Limb (tissue), 2 donors: Measurements from ENCODE around the gene COL18A1.

Experiments used
- DNase-seq, 2 donors: peaks; one replicate each; pipeline ENCODE4 v3.0.0-alpha.2; 2016; ENCODE audit errors: extremely low spot score in 2 of 2

COL18A1 gene

DNA sequence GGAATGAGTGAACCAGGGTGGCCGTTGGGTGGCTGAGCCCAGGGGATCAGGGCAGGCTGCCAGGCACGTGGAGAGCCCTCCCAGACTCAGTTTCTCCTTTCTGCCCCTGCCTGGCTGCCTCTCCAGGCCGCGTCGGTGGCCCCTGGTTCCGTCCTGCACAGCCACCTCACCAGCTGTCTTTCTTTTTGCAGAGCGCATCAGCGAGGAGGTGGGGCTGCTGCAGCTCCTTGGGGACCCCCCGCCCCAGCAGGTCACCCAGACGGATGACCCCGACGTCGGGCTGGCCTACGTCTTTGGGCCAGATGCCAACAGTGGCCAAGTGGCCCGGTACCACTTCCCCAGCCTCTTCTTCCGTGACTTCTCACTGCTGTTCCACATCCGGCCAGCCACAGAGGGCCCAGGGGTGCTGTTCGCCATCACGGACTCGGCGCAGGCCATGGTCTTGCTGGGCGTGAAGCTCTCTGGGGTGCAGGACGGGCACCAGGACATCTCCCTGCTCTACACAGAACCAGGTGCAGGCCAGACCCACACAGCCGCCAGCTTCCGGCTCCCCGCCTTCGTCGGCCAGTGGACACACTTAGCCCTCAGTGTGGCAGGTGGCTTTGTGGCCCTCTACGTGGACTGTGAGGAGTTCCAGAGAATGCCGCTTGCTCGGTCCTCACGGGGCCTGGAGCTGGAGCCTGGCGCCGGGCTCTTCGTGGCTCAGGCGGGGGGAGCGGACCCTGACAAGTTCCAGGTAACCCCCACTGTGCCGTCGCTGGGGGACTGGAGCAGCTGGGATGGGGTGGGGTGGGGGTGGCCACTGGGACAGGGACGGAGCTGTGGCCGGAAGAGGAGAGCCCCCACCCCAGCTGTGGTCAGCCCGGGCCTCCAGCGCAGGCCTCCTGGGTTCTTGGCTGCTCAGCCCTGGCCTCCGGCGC lies 63.3 kb downstream of the COL18A1 start:
- no peak for DNase-seq

DNA sequence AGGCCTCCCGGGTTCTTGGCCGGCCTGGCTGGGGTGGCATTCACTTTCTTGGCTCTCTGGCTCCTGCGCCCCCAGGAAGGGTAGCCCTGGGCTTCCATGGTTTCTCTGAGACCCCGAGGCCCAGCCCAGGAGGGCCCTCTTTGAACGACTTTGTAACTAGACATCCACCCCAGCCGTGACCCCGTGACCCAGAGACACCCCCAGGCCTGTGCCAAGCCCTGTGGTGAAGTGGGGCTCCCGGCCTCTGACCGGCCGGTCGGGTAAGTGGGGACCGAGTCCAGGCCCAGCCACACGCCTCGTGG lies 64.0 kb downstream of the COL18A1 start:
- DNase-seq = no peak

DNA sequence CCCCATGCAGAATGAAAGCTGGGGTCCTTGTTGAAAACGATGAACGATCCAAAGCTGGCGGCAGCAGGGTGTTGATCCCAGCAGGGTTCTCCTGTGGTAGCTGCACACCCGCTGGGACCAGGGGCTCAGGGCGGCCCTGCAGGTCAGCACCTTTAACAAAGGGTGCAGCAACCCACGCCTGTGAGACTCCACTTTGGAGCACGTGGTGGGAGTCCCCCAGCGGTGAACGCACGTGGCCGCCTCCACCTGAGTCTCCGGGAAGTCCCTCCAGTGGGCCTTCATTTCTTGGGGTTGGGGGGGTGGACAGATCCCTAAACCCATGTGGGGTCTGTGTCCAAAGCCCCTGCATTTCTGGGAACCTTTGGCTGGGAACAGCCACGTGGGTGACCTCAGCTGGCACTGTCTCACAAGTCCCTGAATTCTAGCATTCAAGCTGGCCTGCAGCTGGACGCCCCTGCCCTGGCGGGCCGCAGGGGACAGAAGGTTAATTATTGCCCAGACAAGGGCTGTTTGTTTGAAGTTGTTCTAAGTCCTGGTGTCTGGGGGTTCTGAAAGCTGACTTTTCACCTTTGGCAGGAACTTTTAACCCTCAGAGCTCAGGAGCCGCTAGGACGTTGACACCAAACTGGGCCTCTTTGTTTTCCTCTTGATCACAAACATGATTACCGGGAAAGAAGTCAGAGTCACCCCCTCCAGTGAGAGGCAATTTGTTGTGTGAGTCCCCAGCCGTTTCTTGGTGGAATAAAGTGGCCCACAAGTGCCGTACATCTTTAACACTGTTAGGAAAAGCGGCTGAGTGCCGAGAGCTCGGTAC lies 64.5 kb downstream of the COL18A1 start:
- DNase-seq = no peak

DNA sequence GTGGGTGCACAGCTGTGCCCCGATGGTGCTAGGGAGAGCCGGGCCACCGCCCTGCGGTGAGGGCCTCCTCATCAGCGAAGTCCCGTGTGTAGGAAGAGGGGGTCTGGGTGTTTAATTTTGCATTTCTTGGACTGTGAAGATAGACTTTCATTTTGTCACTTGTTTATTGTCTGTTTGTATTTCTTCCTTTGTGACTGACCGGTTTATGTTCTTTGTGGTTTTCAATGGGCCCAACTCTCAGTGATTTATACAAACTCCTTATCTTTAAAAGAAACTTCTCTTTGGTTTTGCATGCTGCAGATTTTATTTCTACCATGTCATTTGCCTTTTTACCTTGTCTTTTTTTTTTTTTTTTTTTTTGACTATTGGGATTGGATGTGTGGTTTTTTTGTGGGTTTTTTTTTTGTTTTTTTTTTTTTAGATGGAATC lies 65.1 kb downstream of the COL18A1 start:
- no peak for DNase-seq

DNA sequence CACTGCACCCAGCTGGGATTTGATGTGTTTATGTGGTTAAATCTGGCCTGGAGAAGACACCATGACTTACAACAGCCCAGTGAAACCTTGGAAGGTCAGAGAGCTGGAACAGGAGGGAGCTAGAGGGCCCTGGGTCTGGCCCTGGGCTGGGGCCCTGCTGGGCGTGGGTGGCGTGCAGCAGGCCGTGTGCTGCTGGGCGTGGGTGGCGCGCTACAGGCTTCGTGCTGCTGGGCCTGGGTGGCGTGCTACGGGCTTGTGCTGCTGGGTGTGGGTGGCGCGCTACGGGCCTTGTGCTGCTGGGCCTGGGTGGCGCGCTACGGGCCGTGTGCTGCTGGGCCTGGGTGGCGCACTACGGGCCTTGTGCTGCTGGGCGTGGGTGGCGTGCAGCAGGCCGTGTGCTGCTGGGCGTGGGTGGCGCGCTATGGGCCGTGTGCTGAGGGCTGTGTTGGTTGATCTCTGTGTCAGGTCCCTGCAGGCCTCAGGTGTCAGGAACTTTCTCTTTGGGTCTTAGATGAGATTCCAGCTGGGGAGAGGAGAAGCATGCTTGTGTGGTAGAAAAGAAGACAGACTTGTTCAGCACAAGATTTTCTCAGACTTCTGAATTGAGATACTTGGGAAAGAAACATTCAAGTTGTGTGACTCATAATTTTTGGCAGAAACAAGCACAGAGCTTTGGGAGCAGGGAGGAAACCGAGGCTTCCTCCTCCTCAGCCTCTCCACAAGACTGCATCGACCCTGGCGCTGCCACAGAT lies 66.0 kb downstream of the COL18A1 start:
- DNase-seq = no peak

DNA sequence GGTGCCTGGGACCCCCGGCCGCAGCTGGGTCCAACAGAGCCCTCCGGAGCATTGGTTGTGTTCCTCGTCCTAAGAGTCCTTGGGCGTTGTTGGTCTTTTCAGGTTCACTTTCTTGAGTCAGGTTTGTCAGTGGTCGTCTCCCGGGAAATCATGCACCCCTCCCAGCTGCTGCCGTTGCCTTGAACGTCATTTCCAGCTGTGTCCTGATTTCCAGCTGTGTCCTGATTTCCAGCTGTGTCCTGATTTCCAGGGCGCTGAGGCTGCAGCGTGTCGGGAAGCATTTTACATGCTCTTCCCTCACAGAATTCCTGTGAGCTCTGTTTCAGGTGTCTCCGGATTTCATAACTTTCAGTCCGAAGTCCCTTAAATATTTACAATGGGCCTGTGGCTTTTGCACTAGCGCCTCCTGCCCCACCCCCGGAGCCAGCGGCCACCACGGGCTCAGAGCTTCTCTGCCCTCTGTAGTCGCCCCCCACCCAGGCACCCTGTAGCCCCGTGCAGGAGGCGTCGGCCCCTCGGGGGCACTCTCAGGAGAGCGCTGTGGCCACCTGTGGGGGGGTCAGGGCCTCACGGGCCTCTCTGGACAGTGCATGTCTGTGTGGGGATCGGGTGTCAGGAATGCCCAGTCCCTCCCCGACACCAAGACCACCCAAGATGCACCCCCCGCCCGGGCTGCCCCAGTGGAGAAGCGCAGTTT lies 66.7 kb downstream of the COL18A1 start:
- DNase-seq = peak; percentile 70 to 75

- DNase-seq = no peak
Measured at GRCh38 chr21:45472445-45473365, 67.7 kb downstream of the COL18A1 start.

DNA sequence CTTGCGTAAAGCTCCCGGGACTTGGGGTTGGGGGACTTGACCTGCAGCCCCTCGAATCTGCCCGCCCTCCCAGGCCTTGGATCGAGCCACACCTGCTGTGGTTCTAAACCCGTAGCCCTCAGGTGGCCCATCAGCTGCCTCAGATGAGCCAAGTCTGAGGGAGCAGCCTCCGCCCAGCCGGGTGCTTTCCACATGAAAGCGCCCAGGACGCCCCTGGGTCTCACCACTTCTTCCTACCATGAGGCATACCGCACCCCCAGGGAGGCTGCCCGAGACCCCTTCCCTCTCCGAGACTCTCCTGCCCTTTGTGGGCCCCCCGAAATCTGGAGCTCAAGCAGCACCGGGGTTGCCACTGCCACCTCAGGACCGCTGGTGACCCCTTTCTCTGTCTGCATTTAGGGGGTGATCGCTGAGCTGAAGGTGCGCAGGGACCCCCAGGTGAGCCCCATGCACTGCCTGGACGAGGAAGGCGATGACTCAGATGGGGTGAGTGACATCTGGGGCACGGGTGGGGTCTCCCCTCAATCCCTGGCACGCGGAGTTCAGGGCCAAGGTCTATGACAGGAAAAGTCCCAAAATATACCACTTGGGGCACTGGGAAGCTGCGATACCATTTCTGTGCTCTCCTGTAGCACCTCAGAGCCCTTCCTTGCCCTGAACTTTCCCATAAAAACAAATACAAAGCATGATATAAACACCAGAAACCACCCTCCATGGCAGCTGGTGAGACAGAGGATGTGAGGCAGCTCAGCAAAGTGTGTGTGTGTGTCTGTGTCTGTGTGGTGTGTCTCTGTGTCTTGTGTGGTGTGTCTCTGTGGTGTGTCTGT lies 68.7 kb downstream of the COL18A1 start:
- DNase-seq = no peak

GRCh38 chr21:45474323-45474950 lies 69.5 kb downstream of the COL18A1 start:
- DNase-seq = no peak

DNA sequence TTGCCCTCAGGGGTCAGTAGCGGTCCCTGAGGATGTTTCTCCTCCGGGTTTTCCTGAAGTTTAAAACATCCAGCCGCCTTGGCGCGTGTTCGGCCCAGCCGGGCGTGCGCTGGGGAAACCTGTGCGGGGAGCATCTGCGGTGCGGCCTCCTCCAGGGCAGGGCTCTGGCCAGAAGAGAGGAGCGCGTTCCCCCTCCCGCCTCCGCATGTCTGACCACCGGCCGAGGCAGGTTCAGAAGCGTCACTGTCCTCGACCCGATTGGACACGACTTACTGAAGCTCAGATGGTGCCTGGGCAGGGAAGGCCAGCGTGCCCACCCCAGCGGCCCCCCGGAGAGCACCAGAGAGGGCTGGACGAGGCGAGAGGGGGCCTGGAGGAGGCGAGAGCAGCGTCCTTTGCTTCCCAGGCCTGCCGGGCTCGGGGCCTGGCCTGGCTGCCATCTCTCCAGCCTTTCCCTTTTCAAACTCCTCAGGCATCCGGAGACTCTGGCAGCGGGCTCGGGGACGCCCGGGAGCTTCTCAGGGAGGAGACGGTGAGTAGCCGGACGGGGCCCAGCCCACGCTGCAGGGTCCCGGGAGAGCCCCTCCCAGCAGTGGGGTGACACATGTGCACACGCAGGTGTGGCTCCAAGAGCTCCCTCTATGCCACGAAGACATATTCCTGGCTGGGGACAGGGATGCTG lies 70.2 kb downstream of the COL18A1 start:
- no peak for DNase-seq

DNA sequence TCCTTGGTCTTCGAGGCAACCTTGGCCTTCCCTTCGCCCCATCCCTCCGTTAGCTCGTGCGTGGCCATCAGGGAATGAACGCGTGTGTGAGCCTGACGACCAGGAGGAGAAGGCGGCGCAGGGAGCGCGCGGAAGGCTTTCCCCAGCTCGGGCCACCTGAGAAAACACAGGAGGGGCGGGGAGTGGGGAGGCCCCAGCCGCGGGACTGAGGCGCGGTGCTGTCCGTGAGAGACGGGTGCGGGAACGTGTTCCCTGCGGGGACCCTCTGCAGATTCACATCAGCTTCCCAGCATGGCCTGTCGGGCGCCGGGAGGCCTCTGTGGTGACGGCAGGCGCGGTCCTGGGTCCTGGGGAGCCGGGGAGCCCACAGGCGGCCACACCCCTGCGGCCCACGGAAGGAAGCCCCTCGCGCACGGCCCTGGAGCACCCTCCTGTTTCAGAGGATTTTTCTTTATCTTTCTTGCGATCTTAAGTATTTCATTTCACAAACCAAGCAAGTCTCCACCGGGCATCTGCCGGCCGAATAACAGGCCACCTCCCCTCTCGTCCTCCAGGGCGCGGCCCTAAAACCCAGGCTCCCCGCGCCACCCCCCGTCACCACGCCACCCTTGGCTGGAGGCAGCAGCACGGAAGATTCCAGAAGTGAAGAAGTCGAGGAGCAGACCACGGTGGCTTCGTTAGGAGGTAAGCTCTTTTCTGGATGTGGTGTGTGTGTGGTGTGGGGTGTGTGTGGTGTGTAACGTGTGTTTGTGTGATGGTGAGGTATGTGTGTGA lies 71.0 kb downstream of the COL18A1 start:
- no peak for DNase-seq

- no peak for DNase-seq
Measured at GRCh38 chr21:45476582-45476981, 71.6 kb downstream of the COL18A1 start.

DNA sequence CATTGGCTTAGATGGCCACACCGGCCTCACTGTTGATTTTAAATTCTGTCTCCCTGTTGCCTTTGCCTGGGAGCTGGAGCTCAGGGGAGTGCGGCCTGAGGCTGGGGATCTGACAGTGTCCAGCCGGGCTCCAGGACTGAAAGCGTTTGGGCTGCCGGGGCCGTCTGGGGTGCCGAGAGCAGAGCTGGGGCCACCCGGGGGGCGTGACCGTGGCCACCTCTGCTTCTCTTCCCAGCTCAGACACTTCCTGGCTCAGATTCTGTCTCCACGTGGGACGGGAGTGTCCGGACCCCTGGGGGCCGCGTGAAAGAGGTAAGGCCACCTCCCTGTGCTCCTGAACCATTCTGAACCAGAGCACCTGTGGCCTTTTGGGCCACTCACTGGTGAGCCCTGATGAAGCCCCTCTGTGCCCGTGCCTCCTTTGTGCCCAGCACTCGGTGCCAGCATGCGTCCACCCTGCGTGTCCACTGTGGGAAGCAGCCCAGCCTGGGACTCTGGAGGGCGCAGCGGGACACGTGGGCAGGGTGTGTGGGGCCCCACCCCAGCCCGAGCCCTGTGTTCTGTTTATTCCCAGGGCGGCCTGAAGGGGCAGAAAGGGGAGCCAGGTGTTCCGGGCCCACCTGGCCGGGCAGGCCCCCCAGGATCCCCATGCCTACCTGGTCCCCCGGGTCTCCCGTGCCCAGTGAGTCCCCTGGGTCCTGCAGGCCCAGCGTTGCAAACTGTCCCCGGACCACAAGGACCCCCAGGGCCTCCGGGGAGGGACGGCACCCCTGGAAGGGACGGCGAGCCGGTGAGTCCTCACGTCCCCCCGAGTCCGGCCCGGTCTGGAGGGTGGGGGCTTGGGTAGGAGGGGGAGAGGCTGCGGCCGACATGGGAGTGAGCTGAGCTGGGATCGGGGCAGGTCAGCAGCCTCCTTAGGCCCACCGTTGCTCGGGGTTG lies 72.5 kb downstream of the COL18A1 start:
- no peak for DNase-seq

DNA sequence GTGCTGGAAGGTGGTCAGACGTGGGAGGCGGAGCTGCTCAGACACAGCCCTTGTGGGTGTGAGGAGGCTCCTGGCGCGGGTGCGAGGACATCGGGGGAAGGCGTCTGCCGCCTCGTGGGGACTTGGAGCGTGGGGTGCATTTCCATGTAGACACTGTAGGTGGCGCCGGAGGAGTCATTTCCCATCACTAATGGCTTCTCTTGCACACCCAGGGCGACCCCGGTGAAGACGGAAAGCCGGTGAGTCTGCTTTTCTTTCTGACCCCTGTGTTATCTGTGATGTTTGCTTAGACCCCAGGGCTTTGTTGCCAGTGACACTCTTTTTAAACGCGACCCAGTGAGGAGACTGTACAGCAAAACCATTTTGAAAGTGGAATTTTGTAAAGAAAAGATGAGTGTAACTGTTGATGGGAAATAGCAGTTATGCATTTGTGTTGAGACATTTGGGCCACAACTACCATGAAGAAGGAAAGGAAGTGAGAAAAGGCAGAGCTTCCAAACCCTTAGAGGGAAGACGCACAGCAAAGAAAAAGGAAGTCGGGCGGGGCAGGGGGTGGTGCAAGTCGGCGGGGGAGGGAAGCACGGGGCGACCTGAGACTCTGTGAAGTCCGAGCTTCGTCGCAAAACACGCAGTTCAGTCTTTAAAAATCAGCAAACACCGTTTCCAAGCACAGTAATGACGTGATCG lies 73.3 kb downstream of the COL18A1 start:
- peak; percentile 51 to 81 for DNase-seq

DNA sequence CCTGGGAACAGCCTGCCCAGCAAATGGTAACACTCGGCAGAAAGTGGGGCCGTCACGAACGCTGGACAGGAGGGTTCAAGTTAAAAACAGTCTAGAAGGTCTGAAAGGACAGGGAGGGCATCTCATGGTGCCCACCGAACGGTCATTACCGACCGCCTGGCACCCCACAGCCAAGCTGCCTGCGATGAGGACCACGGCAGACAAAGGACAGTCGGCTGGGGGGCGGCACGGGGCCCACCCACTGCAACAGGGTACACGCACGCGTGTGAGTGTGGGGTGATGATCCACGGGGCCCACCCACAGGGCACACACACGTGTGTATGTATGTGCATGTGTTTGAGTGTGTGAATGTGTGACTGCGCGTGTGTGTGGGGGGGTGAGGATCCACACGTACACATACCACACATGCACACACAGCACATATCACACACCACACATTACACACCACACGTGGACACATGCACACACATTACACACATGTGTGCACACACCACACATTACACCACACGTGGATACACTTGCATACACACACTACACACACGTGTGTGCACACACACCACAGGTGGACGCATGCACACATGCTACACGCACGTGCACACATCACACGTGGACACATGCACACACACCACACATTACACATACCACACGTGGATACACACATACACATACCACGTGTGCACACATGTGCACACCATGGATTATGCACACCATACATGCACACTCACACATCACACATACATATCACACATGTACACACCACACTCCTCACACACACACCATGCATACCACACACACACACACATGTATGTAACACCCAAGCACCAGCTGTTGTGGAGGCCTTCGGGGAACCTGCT lies 74.1 kb downstream of the COL18A1 start:
- DNase-seq = no peak
